OCI-LY1 (cell line): ENCODE measurements around the gene DMKN.

Experiments
- EZH2 ChIP-seq: fragments of 200-600 bp; sonication (generic), shearing (Covaris generic); IDR thresholded peaks from 2 replicates; pipeline ENCODE4 v1.8.0; 2017; ENCODE audit warnings: borderline replicate concordance, mixed run types, mild to moderate bottlenecking, antibody characterized with exemption, low read length, moderate library complexity, mixed read lengths
- TF ChIP-seq, protein P1 (sequence below): fragments of 200-600 bp; sonication (generic), shearing (Covaris generic); IDR thresholded peaks from 2 replicates; pipeline ENCODE4 v1.5.1; 2017; ENCODE audit warnings: mild to moderate bottlenecking, antibody characterized with exemption, low read length, moderate library complexity, mixed read lengths

DNA sequence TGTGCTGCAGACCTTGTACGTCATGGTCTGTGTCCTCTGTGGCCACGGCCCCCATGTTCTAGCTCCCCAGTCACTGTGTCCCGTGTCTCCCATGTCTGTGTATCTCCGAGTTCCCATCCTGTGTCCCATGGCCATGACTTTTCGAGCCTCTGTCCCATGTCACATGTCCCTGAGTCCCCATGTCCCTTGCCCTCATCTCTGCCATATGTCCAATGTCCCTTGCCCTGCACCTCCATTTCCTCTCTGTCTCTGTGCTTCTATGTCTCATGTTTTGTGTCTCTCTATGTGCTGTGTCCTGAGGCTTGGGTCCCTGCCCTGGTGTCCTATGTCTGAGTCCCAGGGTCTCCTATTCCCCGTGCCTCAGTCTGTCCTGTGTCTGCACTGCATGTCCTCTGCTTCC lies 48.0 kb upstream of the DMKN start:
- TF ChIP-seq, protein P1, sequence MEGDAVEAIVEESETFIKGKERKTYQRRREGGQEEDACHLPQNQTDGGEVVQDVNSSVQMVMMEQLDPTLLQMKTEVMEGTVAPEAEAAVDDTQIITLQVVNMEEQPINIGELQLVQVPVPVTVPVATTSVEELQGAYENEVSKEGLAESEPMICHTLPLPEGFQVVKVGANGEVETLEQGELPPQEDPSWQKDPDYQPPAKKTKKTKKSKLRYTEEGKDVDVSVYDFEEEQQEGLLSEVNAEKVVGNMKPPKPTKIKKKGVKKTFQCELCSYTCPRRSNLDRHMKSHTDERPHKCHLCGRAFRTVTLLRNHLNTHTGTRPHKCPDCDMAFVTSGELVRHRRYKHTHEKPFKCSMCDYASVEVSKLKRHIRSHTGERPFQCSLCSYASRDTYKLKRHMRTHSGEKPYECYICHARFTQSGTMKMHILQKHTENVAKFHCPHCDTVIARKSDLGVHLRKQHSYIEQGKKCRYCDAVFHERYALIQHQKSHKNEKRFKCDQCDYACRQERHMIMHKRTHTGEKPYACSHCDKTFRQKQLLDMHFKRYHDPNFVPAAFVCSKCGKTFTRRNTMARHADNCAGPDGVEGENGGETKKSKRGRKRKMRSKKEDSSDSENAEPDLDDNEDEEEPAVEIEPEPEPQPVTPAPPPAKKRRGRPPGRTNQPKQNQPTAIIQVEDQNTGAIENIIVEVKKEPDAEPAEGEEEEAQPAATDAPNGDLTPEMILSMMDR, result no peak
- no peak for TF ChIP-seq EZH2
